Ascending aorta (tissue), 2 donors: ENCODE measurements around the gene ALPK1. TPM values are rescaled to one million over a fixed set of nuclear protein-coding genes. Genes with fewer than 3 reads are reported as not detected.
"Not testable (repeated sequence)": the region's sequence is repeated elsewhere in the genome, so short reads cannot be mapped to it uniquely, and the experiment has no call there.

Source experiments
- DNase-seq, 2 donors: peaks; one replicate each; pipeline ENCODE4 v3.0.0-alpha.2; 2019; ENCODE audit warnings: low spot score in 2 of 2
- H3K27ac ChIP-seq, 2 donors: fragments of 200-600 bp; sonication (generic); one replicate each; pipeline ENCODE4 v1.5.1; 2016 to 2017; ENCODE audit warnings: mild to moderate bottlenecking in 1 of 2
- H3K27me3 ChIP-seq: fragments of 200-600 bp; sonication (generic); one replicate; pipeline ENCODE4 v1.5.1; 2017
- H3K36me3 ChIP-seq, 2 donors: fragments of 200-600 bp; sonication (generic); one replicate each; pipeline ENCODE4 v1.5.1; 2016
- H3K4me1 ChIP-seq, 2 donors: fragments of 200-600 bp; sonication (generic); one replicate each; pipeline ENCODE4 v1.5.1; 2016 to 2017; ENCODE audit warnings: mild to moderate bottlenecking in 1 of 2
- H3K4me3 ChIP-seq, 2 donors: fragments of 200-600 bp; sonication (generic); one replicate each; pipeline ENCODE4 v1.5.1; 2016 to 2017; ENCODE audit warnings: mild to moderate bottlenecking in 1 of 2
- H3K9me3 ChIP-seq, 2 donors: fragments of 200-600 bp; sonication (generic); one replicate each; pipeline ENCODE4 v1.5.1; 2016
- intact Hi-C: fragments of 100-400 bp; cut with DNase I; formaldehyde crosslinking; loops from one replicate; pipeline ENCODE4 v1.15.1; 2023
- total RNA-seq: library from RNA; depleted of rRNA; stranded (reverse); fragments of >200 nt; gene quantifications from one replicate; pipeline ENCODE4 v1.1.0, GENCODE V29; 2016
- TF ChIP-seq, protein P1 (sequence below), 3 experiments: fragments of 200-600 bp in 2 of 3; fragments of 450-650 bp in 1 of 3; sonication (generic) in 2 of 3; IDR thresholded peaks; one replicate each; pipeline ENCODE4 v1.5.1; 2016 to 2019; ENCODE audit warnings: antibody characterized with exemption in 3 of 3, mild to moderate bottlenecking in 1 of 3, moderate library complexity in 1 of 3

Gene ALPK1
- total RNA-seq, 1 donor from 2014 or later: 8.7 TPM

DNA sequence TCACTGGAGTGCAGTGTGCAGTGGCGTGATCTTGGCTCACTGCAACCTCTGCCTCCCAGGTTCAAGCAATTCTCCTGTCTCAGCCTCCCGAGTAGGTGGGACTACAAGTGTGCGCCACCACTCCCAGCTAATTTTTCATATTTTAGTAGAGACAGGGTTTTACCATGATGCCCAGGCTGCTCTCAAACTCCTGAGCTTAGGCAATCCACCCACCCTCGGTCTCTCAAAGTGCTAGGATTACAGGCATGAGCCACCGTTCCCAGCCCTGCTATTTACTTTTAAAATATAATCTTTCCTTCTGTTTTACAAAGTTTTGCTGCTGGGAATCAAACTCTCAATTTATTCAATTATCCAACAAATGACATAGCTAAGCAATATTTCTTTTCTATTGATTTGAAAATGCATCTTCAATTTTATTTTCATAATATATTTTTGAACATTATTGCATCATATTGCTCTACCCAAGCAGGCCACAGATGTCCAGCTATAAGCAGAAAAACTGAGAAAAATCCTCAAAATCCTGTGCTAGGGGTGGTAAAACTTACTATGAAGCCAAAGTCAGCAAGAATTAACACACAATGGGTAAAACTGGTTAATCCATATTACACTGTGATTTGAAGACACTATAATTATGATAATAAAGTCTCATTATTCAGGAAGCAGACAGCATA lies 16.6 kb upstream of the ALPK1 start:
- no peaks in the 10 kb centered on the region for H3K27me3 ChIP-seq
- no peak overlapping the region for H3K27ac ChIP-seq
- no peaks in the 10 kb centered on the region for H3K9me3 ChIP-seq
- TF ChIP-seq, protein P1, sequence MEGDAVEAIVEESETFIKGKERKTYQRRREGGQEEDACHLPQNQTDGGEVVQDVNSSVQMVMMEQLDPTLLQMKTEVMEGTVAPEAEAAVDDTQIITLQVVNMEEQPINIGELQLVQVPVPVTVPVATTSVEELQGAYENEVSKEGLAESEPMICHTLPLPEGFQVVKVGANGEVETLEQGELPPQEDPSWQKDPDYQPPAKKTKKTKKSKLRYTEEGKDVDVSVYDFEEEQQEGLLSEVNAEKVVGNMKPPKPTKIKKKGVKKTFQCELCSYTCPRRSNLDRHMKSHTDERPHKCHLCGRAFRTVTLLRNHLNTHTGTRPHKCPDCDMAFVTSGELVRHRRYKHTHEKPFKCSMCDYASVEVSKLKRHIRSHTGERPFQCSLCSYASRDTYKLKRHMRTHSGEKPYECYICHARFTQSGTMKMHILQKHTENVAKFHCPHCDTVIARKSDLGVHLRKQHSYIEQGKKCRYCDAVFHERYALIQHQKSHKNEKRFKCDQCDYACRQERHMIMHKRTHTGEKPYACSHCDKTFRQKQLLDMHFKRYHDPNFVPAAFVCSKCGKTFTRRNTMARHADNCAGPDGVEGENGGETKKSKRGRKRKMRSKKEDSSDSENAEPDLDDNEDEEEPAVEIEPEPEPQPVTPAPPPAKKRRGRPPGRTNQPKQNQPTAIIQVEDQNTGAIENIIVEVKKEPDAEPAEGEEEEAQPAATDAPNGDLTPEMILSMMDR (IDR thresholded peaks at IDR 0.05): no peak
- no peak overlapping the region for H3K4me3 ChIP-seq
- peaks cover 0 to 17% of the 10 kb centered on the region in 2 donors for H3K36me3 ChIP-seq
- H3K4me1 ChIP-seq: peaks cover 3 to 5% of the 10 kb centered on the region in 2 donors
- DNase-seq: no peak
- intact Hi-C loops: no loop called here

DNA sequence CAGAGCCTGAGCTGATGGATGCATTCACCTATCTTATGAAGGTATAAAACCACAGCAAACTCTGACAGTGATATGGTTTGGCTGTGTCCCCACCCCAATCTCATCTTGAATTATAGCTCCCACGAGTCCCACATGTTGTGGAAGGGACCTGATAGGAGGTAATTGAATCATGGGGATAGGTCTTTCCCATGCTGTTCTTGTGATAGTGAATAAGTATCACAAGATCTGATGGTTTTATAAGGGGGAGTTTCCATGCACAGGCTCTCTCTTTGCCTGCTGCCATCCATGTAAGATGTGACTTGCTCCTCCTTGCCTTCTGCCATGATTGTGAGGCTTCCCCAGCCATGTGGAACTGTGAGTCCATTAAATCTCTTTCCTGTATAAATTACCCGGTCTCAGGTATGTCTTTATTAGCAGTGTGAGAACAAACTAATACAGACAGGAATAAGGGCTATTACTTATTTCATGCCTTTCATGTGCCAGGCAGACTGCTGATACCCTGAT lies 15.2 kb upstream of the ALPK1 start:
- H3K36me3 ChIP-seq, intact Hi-C loops, DNase-seq, H3K4me3 ChIP-seq, H3K27ac ChIP-seq, H3K27me3 ChIP-seq, H3K9me3 ChIP-seq, H3K4me1 ChIP-seq: not testable (repeated sequence)

DNA sequence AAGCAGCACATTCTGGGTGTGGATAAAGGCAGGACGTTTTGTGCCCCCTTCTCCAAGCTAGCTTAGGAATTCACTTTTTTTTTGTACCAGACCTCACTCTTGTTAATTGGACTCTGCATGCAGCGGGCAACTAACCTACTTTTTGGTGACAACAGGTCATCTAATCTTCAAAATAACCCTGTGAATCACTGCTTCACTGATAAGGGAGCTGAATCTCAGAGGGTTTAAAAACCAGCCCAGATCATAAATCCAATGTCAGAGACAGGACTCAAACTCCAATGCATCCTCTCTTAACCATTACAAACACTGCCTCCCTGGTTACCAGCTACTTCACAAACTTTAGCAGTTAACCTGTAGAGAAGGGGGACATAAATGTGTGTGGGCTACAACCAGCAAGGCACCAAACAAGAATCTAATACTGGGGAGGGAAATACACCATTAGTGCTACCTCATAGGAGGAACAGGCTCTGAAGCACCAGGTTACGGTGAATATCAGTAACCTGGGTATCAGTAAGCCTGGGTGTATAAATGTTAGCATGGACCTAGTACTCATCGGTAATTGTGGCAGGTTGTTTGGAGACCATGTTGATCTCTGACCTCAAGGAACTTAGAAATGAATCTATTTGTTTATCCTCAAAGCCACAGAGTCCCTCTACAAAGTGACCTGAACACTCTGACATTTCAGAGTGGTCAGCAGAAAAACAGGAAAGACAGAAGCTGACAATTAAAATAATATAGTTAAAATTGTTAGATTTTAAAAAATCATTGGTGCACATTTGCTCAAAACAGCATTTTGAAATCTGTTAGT lies 14.1 kb upstream of the ALPK1 start:
- TF ChIP-seq, protein P1 (IDR thresholded peaks at IDR 0.05): no peak
- Histone ChIP-seq H3K36me3 (no peaks in the 10 kb centered on the region), H3K27me3 (no peaks in the 10 kb centered on the region), H3K4me3 (no peak overlapping the region), H3K9me3 (no peaks in the 10 kb centered on the region), H3K4me1 (peaks cover 3 to 5% of the 10 kb centered on the region in 2 donors), H3K27ac (no peak overlapping the region)
- intact Hi-C loops: no loop called here
- DNase-seq: no peak

DNA sequence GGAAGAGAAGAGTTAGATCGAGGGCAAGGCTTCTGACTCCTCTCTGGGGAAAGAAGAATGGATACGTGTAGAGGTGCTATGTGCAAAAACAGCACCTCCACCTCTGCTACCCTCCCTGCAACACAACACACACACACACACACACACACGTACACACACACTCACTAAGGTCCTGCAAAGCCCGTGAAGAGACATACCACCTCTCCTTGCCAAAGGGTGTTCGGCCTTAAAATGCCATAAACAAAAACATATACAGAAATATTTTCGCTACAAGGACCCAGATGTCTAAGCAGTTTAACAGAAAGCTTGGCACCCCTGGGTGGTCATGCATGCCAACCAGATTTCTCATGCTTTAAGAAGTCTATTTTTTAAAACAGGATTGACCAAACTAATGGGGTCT lies 13.0 kb upstream of the ALPK1 start:
- TF ChIP-seq, protein P1 (IDR thresholded peaks at IDR 0.05): no peak
- H3K27ac ChIP-seq: peak overlapping the region; percentile 80 to 82
- H3K27me3 ChIP-seq: no peaks in the 10 kb centered on the region
- intact Hi-C loops: no loop called here
- H3K36me3 ChIP-seq: no peaks in the 10 kb centered on the region
- peaks cover under 1 to 5% of the 10 kb centered on the region in 2 donors for H3K4me1 ChIP-seq
- H3K4me3 ChIP-seq: peak overlapping the region; percentile 75 to 82
- no peak for DNase-seq
- H3K9me3 ChIP-seq: no peaks in the 10 kb centered on the region

DNA sequence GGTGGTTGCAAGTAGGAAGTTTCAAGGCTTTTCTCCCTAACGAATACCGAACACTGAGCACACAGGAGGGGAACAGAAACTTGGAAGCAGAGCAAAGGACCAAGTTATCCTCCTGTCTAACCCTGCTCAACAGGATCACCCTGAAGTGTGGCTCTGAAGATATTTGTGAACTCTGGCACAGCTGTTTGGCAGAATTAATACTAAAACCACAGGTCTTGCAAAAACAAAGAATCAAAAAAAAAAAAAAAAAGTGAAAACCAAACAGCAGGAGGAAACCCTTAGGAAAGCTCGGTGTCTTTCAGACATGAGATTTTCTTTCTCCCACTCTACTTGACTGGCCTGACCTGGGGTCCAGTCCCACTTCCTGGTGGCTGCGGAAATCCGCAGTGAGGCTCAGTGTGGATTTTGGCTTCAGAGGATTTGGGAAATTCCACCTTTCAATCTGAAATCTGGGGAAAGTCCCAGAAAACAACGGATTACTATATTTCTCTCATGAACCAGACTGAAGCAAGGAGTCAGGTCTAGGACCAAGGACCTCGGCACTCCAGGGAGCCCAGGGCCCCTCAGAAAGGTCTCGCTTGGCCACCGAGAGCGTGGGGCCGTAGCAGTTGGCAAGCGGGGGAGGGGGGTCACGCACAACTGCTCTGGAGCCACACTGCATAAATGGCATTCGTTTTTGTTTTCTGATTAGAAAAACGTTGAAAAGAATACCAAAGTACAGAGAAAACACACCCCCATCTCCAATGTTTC lies 12.3 kb upstream of the ALPK1 start:
- peak overlapping the region; percentile 80 to 82 for H3K27ac ChIP-seq
- intact Hi-C loops: loop anchor here (1.0 to 5.0 kb wide), 3 partner anchors 37 to 138 kb away; partner anchors contain the start of genes AP1AR and FAM241A
- no peaks in the 10 kb centered on the region for H3K27me3 ChIP-seq
- H3K36me3 ChIP-seq: no peaks in the 10 kb centered on the region
- TF ChIP-seq, protein P1 (IDR thresholded peaks at IDR 0.05): no peak
- H3K9me3 ChIP-seq: no peaks in the 10 kb centered on the region
- DNase-seq: no peak
- H3K4me1 ChIP-seq: peaks cover 0 to 5% of the 10 kb centered on the region in 2 donors
- peak overlapping the region; percentile 75 to 82 for H3K4me3 ChIP-seq
